ENCODE measurements around the gene TEPSIN.

DNA sequence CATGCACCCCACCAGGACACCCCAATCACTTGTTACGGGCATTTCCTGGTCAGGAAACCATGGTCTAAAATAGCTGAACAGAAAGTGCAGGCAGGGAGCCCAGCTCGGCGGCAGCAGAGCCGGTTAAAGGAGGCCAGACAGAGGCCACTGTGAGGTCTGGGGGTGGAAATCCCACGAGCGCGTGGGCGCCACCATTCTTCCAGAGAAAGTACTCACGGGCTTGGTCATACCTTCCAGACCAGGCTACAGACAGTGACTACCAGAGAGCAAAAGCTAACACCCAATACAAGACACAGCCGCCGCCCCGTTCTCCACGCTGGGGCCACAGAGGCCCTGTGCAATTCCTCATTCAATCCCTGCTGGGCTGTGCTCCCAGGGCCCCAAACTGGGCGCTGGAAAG, 28.0 kb downstream of the TEPSIN start:
- TF ChIP-seq, protein P1, sequence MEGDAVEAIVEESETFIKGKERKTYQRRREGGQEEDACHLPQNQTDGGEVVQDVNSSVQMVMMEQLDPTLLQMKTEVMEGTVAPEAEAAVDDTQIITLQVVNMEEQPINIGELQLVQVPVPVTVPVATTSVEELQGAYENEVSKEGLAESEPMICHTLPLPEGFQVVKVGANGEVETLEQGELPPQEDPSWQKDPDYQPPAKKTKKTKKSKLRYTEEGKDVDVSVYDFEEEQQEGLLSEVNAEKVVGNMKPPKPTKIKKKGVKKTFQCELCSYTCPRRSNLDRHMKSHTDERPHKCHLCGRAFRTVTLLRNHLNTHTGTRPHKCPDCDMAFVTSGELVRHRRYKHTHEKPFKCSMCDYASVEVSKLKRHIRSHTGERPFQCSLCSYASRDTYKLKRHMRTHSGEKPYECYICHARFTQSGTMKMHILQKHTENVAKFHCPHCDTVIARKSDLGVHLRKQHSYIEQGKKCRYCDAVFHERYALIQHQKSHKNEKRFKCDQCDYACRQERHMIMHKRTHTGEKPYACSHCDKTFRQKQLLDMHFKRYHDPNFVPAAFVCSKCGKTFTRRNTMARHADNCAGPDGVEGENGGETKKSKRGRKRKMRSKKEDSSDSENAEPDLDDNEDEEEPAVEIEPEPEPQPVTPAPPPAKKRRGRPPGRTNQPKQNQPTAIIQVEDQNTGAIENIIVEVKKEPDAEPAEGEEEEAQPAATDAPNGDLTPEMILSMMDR (IDR thresholded peaks at IDR 0.05), result no peak
- no peak for TF ChIP-seq POLR2A (IDR thresholded peaks at IDR 0.05)

Measured in ovary (tissue), 3 donors.